Stimulated activated naive CD8-positive, alpha-beta T cell treated with anti-CD3 and anti-CD28 coated beads, Interleukin-15, amount 100 ng/mL, for 72 hours (primary cell): Measurements from ENCODE around the gene PELI3.
A peak's percentile ranks its signal among the peaks of the same experiment; 100 is the strongest.
"Not testable (repeated sequence)": the region's sequence is repeated elsewhere in the genome, so short reads cannot be mapped to it uniquely, and the experiment has no call there.

Source experiments
- ATAC-seq: fragments of 150-1000 bp; cut with Tn5 transposase; 2 replicates; pipeline ENCODE4 v1.10.0; 2021; ENCODE audit warnings: mild to moderate bottlenecking, moderate library complexity
- DNase-seq, 2 donors: peaks; one replicate each; pipeline ENCODE4 v3.0.0; 2021 to 2022
- H3K27ac Mint-ChIP-seq, 2 donors: one replicate each; pipeline ENCODE4 v1.8.0; 2022; ENCODE audit warnings: mild to moderate bottlenecking in 2 of 2, mixed read lengths in 2 of 2, moderate library complexity in 2 of 2
- H3K27me3 Mint-ChIP-seq: one replicate; pipeline ENCODE4 v1.8.0; 2022; ENCODE audit warnings: mixed read lengths
- H3K4me1 Mint-ChIP-seq: one replicate; pipeline ENCODE4 v1.8.0; 2022; ENCODE audit warnings: mild to moderate bottlenecking, mixed read lengths
- H3K4me3 Mint-ChIP-seq, 2 donors: one replicate each; pipeline ENCODE4 v1.8.0; 2022; ENCODE audit warnings: mild to moderate bottlenecking in 2 of 2, mixed read lengths in 2 of 2, moderate library complexity in 1 of 2
- H3K9me3 Mint-ChIP-seq, 2 donors: one replicate each; pipeline ENCODE4 v1.8.0; 2022; ENCODE audit warnings: mixed read lengths in 2 of 2

The PELI3 gene

DNA sequence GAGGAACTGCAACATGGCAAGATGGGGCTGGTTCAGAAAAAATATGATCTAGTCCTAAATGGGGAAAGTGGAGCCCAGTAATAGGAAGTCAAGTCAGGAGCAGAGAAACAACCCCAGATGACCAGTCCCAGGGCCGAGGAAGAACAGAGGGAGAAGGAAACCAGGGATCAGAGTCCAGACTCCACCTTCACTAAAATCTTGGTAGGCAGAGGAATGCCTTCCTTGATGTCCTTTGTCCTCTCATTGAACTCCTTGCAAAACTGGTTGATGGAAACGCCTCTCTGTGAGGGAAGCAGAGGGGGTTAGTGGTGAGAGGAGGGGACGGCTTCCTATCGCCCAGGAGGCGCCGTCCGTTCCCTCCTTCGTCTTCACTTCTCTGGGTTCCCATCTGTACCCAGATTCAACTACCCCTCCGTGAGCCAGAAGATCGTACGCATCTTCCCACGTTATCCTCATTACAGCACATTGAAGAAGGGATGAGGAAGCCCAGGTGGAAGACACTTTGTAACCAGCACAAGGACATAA lies 28.7 kb upstream of the PELI3 start:
- peaks cover 3 to 5% of the 10 kb centered on the region in 2 donors for H3K9me3 Mint-ChIP-seq
- no peaks in the 10 kb centered on the region for H3K27me3 Mint-ChIP-seq
- H3K27ac Mint-ChIP-seq, result peak overlapping the region; percentile 99 to 100
- no peak for DNase-seq
- no peak for ATAC-seq
- H3K4me1 Mint-ChIP-seq, result peaks cover 32% of the 10 kb centered on the region
- peak overlapping the region; percentile 92 to 94 for H3K4me3 Mint-ChIP-seq

DNA sequence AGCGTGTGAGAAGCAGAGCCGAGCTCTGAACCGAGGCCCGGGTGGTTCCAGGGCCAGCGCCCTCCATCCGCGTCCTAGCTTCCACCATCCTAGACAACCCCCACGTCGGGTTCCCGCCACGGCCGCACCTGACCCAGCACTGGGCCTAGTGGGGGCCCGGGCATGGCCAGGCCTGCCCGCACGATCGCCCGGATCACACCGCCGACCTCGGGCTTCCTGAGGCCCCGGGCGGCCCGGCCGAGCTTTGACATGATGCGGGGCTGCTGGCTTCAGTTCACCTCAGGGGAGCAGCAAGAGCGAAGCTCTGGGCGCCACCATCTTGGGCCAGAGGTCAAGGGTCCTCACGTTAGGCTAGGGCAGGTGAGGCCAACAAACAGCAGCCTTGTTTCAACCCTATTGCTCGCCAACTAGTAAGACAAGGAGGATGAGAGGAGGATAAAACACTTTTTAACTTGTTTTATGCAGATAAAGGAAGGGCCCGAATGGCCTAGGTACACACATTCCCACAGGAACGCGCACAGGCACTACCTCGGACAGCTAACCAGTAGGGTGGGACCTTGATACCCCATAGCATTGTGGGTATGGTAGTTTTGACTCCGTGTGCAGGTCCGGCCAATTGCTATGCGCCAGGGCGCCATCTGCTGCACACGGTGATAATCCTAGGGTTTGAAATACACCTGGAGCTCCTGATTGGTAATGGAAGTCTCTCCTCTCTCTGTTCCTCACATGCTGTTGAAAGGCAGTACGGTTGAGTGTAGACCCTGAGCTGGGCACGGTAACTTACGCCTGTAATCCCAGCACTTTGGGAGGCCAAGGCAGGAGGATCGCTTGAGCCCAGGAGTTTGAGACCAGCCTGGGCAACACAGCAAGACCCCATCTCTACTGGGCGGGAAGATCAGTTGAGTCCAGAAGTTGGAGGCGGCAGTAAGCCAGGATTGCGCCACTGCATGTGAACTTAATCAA lies 27.9 kb upstream of the PELI3 start, which contains the start of gene MRPL11:
MRPL11 (minus strand) TSS at position 345 of the 963 bp plus-strand sequence; CDS start at position 251, 94 bp downstream.
- H3K4me1 Mint-ChIP-seq, result peaks cover 32% of the 10 kb centered on the region
- peak within 1 kb of the TSS; percentile 99 to 100 for H3K27ac Mint-ChIP-seq
- H3K27me3 Mint-ChIP-seq, result no peaks in the 10 kb centered on the region
- H3K9me3 Mint-ChIP-seq, result peaks cover 11 to 12% of the 10 kb centered on the region in 2 donors
- peak within 1 kb of the TSS; percentile 92 to 94 for H3K4me3 Mint-ChIP-seq
- ATAC-seq (peak; percentile 100), DNase-seq (peak; percentile 86 to 90)

DNA sequence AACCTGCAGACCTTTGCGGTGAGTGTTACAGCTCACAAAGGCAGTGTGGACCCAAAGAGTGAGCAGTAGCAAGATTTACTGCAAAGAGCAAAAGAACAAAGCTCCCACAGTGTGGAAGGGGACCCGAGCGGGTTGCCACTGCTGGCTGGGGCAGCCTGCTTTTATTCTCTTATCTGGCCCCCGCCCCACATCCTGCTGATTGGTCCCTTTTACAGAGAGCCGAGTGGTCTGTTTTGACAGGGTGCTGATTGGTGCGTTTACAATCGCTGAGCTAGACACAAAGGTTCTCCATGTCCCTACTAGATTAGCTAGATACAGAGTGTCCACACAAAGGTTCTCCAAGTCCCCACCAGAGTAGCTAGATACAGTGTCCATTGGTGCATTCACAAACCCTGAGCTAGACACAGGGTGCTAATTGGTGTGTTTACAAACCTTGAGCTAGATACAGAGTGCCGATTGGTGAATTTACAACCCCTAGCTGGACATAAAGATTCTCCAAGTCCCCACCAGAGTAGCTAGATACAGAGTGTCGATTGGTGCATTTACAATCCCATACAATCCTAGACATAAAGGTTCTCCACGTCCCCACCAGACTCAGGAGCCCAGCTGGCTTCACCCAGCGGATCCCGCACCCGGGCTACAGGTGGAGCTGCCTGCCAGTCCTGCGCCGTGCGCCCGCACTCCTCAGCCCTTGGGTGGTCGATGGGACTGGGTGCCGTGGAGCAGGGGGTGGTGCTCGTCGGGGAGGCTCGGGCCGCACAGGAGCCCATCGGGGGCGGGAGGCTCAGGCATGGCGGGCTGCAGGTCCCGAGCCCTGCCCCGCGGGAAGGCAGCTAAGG lies 26.4 kb upstream of the PELI3 start:
- not testable (repeated sequence) for H3K27ac Mint-ChIP-seq, H3K27me3 Mint-ChIP-seq, H3K4me3 Mint-ChIP-seq, ATAC-seq, DNase-seq
- Mint-ChIP-seq H3K9me3 (peaks cover 12 to 17% of the 10 kb centered on the region in 2 donors), H3K4me1 (peaks cover 32% of the 10 kb centered on the region)

DNA sequence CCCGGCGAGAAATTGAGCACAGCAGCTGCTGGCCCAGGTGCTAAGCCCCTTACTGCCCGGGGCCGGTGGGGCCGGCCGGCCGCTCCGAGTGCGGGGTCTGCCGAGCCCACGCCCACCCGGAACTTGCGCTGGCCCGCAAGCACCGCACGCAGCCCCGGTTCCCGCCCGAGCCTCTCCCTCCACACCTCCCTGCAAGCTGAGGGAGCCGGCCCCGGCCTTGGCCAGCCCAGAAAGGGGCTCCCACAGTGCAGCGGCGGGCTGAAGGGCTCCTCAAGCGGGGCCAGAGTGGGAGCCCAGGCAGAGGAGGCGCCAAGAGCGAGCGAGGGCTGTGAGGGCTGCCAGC lies 25.8 kb upstream of the PELI3 start:
- H3K27me3 Mint-ChIP-seq, DNase-seq, H3K4me3 Mint-ChIP-seq, H3K27ac Mint-ChIP-seq, ATAC-seq: not testable (repeated sequence)
- H3K4me1 Mint-ChIP-seq, result peaks cover 32% of the 10 kb centered on the region
- peaks cover 12 to 17% of the 10 kb centered on the region in 2 donors for H3K9me3 Mint-ChIP-seq

DNA sequence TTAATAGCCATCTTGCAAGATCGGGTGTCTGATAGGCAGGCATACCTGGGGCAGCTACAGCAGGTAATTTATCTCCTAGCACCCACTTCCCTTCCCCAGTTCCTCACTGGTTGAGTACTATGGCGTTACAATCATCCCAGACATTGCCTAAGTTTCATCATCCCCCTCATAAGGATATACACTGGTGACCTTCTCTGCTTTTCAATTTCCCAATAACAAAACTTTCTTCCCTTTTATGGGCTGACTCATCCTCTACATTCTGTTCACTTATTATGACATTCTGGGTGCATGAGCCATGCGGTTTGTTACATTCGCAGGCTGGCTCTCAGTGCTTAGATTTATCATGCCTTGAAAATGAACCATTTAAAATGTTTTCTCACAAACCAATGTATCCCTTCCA lies 23.1 kb upstream of the PELI3 start:
- peaks cover 12% of the 10 kb centered on the region for H3K4me1 Mint-ChIP-seq
- peaks cover 12 to 17% of the 10 kb centered on the region in 2 donors for H3K9me3 Mint-ChIP-seq
- peaks cover 3% of the 10 kb centered on the region for H3K27me3 Mint-ChIP-seq
- H3K4me3 Mint-ChIP-seq, result no peak overlapping the region
- no peak overlapping the region for H3K27ac Mint-ChIP-seq
- DNase-seq (no peak), ATAC-seq (no peak)

- DNase-seq (no peak), ATAC-seq (no peak)
- no peak overlapping the region for H3K27ac Mint-ChIP-seq
Observed at GRCh38 chr11:66447012-66447411, 19.7 kb upstream of the PELI3 start.

GRCh38 chr11:66448523-66448922 lies 18.2 kb upstream of the PELI3 start:
- Mint-ChIP-seq H3K4me3 (no peak overlapping the region), H3K4me1 (peaks cover 7% of the 10 kb centered on the region), H3K27ac (no peak overlapping the region), H3K27me3 (peaks cover 15% of the 10 kb centered on the region), H3K9me3 (peaks cover 7 to 8% of the 10 kb centered on the region in 2 donors)
- DNase-seq, result no peak
- ATAC-seq, result no peak

More at GRCh38 chr11:66447012-66447411, 19.7 kb upstream of the PELI3 start:
- Mint-ChIP-seq H3K27me3 (peaks cover 15% of the 10 kb centered on the region), H3K4me3 (no peak overlapping the region), H3K4me1 (peaks cover 6% of the 10 kb centered on the region), H3K9me3 (peaks cover 16 to 17% of the 10 kb centered on the region in 2 donors)

DNA sequence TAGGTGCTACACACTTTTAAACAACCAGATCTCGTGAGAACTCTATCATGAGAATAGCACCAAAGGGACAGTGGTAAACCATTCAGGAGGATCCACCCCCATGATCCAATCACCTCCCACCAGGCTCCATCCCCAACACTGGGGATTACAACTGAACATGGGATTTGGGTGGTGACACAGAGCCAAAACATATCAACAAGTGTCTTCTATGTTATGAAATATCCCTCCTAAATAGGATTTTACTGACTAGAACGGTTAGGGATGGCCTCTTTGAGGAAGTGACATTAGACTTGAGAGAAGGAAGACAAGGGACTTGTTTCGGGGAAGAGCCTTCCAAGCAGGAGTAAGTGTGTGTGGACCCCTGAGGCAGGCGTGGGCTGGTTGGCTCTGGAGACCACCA lies 16.1 kb upstream of the PELI3 start:
- Mint-ChIP-seq H3K27ac (no peak overlapping the region), H3K27me3 (peaks cover 15% of the 10 kb centered on the region), H3K4me1 (peaks cover 28% of the 10 kb centered on the region), H3K4me3 (no peak overlapping the region), H3K9me3 (peaks cover 0 to 4% of the 10 kb centered on the region in 2 donors)
- ATAC-seq (no peak), DNase-seq (no peak)

DNA sequence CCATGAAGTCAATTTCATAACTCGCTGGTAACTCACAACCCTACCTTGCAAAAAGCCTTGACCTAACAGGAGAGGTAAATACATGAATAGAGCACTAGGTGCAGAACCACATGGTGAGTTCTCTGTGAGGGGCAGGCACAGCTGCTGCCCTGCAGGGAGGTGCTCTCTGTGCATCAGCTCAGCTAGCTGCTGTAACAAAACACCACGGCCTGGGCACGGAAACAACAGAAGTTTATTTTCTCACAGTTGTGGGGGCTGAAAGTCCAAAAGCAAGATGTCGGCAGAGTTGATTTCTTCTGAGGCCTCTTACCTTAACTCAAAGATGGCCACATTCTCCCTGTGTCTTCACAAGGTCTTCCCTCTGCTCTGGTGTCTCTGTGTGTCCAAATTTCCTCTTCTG lies 15.0 kb upstream of the PELI3 start:
- ATAC-seq, result no peak
- H3K4me1 Mint-ChIP-seq, result peaks cover 29% of the 10 kb centered on the region
- peaks cover 0 to 4% of the 10 kb centered on the region in 2 donors for H3K9me3 Mint-ChIP-seq
- H3K27me3 Mint-ChIP-seq, result peaks cover 15% of the 10 kb centered on the region
- no peak overlapping the region for H3K4me3 Mint-ChIP-seq
- DNase-seq, result no peak
- H3K27ac Mint-ChIP-seq, result no peak overlapping the region

DNA sequence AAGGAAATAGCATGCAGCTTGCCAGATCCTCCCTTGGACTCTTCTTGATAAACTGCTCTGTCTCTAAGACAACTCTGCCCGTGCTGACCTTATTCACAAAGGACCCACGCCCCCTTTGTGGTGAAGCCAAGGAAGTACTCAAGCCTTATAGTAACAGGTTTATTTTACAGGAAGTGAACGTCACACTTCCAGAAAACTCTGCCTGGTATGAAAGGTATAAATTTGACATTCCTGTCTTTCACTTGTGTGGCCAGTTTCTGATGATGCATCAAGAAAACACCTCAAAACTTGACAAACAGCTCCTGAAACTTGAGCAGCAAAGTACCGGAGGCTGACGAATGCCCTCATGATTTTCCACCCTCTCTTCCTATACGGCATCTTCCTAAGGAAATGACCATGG lies 12.5 kb upstream of the PELI3 start:
- ATAC-seq (peak; percentile 53), DNase-seq (no peak)
- peak overlapping the region in 1 of 2 donors; percentile 24 for H3K27ac Mint-ChIP-seq
- peaks cover 7% of the 10 kb centered on the region for H3K27me3 Mint-ChIP-seq
- H3K4me1 Mint-ChIP-seq, result peaks cover 41% of the 10 kb centered on the region
- H3K9me3 Mint-ChIP-seq, result peaks cover 0 to 4% of the 10 kb centered on the region in 2 donors
- H3K4me3 Mint-ChIP-seq, result peak overlapping the region; percentile 4 to 47

DNA sequence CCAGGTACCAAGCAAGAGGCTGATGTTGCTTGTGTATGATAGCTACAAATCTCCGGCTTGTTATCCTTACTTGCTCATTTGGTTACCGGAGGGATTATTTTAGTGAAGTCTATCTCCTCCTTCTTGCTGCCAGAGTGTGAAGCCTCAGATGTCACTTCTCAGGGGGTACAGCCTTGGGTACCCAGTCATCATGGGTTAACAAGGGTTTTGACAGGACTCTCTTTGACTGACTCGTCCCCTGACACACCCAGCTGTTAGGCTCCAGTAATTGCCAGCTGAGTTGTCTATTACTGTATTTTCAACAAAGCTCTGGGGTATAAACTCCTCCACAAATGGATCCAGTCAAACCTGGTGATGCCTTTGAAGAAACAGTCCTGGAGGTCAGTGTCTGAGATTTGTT lies 11.9 kb upstream of the PELI3 start:
- Mint-ChIP-seq H3K4me1 (peaks cover 46% of the 10 kb centered on the region), H3K27ac (peak overlapping the region; percentile 24 to 34), H3K9me3 (peaks cover 0 to 4% of the 10 kb centered on the region in 2 donors), H3K4me3 (peak overlapping the region; percentile 47 to 53), H3K27me3 (peaks cover 1% of the 10 kb centered on the region)
- ATAC-seq (peak; percentile 63), DNase-seq (no peak)

GRCh38 chr11:66457826-66458225 lies 8.9 kb upstream of the PELI3 start:
- H3K27ac Mint-ChIP-seq, result peak overlapping the region; percentile 28 to 72
- peak overlapping the region in 1 of 2 donors; percentile 19 for H3K4me3 Mint-ChIP-seq
- no peaks in the 10 kb centered on the region for H3K9me3 Mint-ChIP-seq
- DNase-seq, result no peak
- no peaks in the 10 kb centered on the region for H3K27me3 Mint-ChIP-seq
- ATAC-seq, result no peak
- peaks cover 59% of the 10 kb centered on the region for H3K4me1 Mint-ChIP-seq

- no peaks in the 10 kb centered on the region for H3K9me3 Mint-ChIP-seq
- ATAC-seq (peak; percentile 79), DNase-seq (peak in 1 of 2 donors; percentile 12)
- H3K27ac Mint-ChIP-seq, result peak overlapping the region; percentile 82 to 95
- no peaks in the 10 kb centered on the region for H3K27me3 Mint-ChIP-seq
- peaks cover 59% of the 10 kb centered on the region for H3K4me1 Mint-ChIP-seq
- peak overlapping the region; percentile 15 to 41 for H3K4me3 Mint-ChIP-seq
Observed at GRCh38 chr11:66459138-66459778, 7.4 kb upstream of the PELI3 start.

GRCh38 chr11:66462010-66462409 lies 4.7 kb upstream of the PELI3 start:
- no peak overlapping the region for H3K4me3 Mint-ChIP-seq
- no peaks in the 10 kb centered on the region for H3K27me3 Mint-ChIP-seq
- peaks cover 62% of the 10 kb centered on the region for H3K4me1 Mint-ChIP-seq
- no peaks in the 10 kb centered on the region for H3K9me3 Mint-ChIP-seq
- H3K27ac Mint-ChIP-seq, result no peak overlapping the region
- ATAC-seq, result no peak
- no peak for DNase-seq

DNA sequence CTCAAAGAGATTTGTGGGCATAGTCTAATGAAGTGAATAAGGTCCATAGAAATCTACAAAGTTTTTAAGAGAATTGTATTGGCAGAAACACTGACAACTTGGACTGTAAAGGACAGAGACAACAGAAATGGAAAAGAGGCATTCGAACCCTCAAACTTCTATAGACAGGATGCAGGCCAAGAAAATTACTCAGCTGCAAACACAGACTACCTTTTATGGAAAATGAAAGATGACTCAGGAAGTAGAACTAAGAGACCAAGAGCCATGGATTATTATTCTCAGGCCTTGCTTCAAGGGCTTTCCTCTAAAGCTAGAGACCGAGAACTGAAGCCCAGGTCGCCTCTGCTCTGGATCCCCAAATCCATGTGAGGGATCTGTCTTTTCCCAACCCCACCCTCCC lies 3.8 kb upstream of the PELI3 start:
- Mint-ChIP-seq H3K4me3 (no peak overlapping the region), H3K27me3 (no peaks in the 10 kb centered on the region), H3K9me3 (no peaks in the 10 kb centered on the region), H3K27ac (no peak overlapping the region), H3K4me1 (peaks cover 66% of the 10 kb centered on the region)
- DNase-seq, result no peak
- ATAC-seq, result no peak
